ENCODE data around the gene RALB.

The RALB gene

DNA sequence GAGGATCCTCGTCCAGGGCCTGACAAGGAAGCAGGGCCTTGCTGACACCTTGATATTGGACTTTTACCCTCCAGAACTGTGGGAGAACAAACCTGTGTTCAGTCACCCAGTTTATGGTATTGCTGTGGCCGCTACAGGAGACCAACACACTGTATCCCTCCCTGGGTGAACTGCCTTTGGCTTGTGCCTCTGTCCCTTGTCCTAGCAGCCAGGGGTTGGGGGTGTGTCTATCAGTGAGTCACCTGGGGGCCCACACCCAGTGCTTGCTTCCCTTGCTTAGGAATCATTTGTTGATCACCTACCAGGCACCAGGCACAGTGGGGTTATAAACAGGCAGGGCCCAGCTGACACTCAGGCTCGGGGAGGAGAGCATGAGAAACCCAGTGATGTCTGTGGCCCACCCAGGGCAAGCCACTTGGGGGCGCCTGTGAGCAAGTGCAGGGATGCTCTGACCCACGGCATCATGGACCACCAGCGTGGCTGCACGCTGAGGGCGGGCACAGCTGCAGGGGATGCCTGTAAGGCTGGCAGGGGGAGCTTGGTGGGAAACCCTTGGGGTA lies 46.5 kb upstream of the RALB start:
- DNase-seq, result no peak
- no peak overlapping the region for H3K4me3 ChIP-seq (ENCODE audit: low read depth, low read length)
- no peak overlapping the region for H3K27ac ChIP-seq
- no peaks in the 10 kb centered on the region for H3K27me3 ChIP-seq (replicated peaks)
- peak; percentile 68 for TF ChIP-seq CTCF (IDR thresholded peaks at IDR 0.05; ENCODE audit: low read depth, low read length, missing control alignments)
- in situ Hi-C loops (cut with HindIII; ENCODE audit: low pct_ligation_motif_present, low sequenced_read_pairs), result no loop called here
- no peaks in the 10 kb centered on the region for H3K36me3 ChIP-seq (replicated peaks)

GRCh38 chr2:120208381-120209353 lies 44.0 kb upstream of the RALB start:
- H3K4me3 ChIP-seq (ENCODE audit: low read depth, low read length), result no peak overlapping the region
- H3K36me3 ChIP-seq (replicated peaks), result no peaks in the 10 kb centered on the region
- in situ Hi-C loops (cut with HindIII; ENCODE audit: low pct_ligation_motif_present, low sequenced_read_pairs), result no loop called here
- DNase-seq, result no peak
- H3K27me3 ChIP-seq (replicated peaks), result no peaks in the 10 kb centered on the region
- TF ChIP-seq CTCF (IDR thresholded peaks at IDR 0.05; ENCODE audit: low read depth, low read length, missing control alignments), result no peak
- H3K27ac ChIP-seq, result no peak overlapping the region

GRCh38 chr2:120209427-120210269 lies 43.0 kb upstream of the RALB start:
- no peak overlapping the region for H3K4me3 ChIP-seq (ENCODE audit: low read depth, low read length)

GRCh38 chr2:120210270-120210693 lies 42.4 kb upstream of the RALB start:
- Histone ChIP-seq H3K27me3 (replicated peaks) (no peaks in the 10 kb centered on the region), H3K4me3 (ENCODE audit: low read depth, low read length) (no peak overlapping the region), H3K36me3 (replicated peaks) (no peaks in the 10 kb centered on the region), H3K27ac (no peak overlapping the region)
- no peak for DNase-seq
- in situ Hi-C loops (cut with HindIII; ENCODE audit: low pct_ligation_motif_present, low sequenced_read_pairs), result no loop called here
- TF ChIP-seq CTCF (IDR thresholded peaks at IDR 0.05; ENCODE audit: low read depth, low read length, missing control alignments), result no peak

More at GRCh38 chr2:120209427-120210269, 43.0 kb upstream of the RALB start:
- no peak for DNase-seq
- no peaks in the 10 kb centered on the region for H3K36me3 ChIP-seq (replicated peaks)
- H3K27me3 ChIP-seq (replicated peaks), result no peaks in the 10 kb centered on the region
- no peak overlapping the region for H3K27ac ChIP-seq
- TF ChIP-seq CTCF (IDR thresholded peaks at IDR 0.05; ENCODE audit: low read depth, low read length, missing control alignments), result no peak
- in situ Hi-C loops (cut with HindIII; ENCODE audit: low pct_ligation_motif_present, low sequenced_read_pairs), result no loop called here

GRCh38 chr2:120218181-120218580 lies 34.5 kb upstream of the RALB start:
- no peak overlapping the region for H3K4me3 ChIP-seq (ENCODE audit: low read depth, low read length)
- no peak for TF ChIP-seq CTCF (IDR thresholded peaks at IDR 0.05; ENCODE audit: low read depth, low read length, missing control alignments)
- no peak overlapping the region for H3K27ac ChIP-seq
- no peaks in the 10 kb centered on the region for H3K27me3 ChIP-seq (replicated peaks)
- peaks cover 3% of the 10 kb centered on the region for H3K36me3 ChIP-seq (replicated peaks)
- no peak for DNase-seq
- in situ Hi-C loops (cut with HindIII; ENCODE audit: low pct_ligation_motif_present, low sequenced_read_pairs), result no loop called here
